WI38 (cell line): ENCODE measurements around the gene AFG3L2.

Experiments used
- H3K4me3 ChIP-seq: 2 replicates; pipeline ENCODE4 v1.5.1; 2011; ENCODE audit warnings: low read depth, mild to moderate bottlenecking, control low read depth, low read length
- TF ChIP-seq, protein P1 (sequence below): IDR thresholded peaks from 2 replicates; pipeline ENCODE4 v1.5.1; 2012; ENCODE audit warnings: low read depth, mild to moderate bottlenecking, control low read depth, low read length

Gene AFG3L2

DNA sequence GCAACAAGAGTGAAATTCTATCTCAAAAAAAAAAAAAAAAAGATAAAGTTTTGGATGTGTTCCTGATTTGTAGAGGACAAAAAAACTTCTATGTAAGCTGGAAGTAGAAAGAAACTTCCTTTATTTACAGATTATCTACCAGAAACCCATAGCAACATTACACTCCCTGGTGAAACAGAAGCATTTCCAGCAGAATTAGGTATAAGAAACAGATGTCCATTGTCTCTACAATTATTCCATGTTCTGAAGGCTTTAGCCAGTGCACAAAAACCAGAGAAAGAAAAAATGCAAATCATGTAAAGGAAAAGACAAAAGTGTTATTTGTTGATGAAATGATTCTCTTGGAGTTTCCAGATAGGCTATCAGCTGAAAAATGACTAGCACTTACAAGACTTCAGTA, 64.1 kb downstream of the AFG3L2 start:
- TF ChIP-seq, protein P1, sequence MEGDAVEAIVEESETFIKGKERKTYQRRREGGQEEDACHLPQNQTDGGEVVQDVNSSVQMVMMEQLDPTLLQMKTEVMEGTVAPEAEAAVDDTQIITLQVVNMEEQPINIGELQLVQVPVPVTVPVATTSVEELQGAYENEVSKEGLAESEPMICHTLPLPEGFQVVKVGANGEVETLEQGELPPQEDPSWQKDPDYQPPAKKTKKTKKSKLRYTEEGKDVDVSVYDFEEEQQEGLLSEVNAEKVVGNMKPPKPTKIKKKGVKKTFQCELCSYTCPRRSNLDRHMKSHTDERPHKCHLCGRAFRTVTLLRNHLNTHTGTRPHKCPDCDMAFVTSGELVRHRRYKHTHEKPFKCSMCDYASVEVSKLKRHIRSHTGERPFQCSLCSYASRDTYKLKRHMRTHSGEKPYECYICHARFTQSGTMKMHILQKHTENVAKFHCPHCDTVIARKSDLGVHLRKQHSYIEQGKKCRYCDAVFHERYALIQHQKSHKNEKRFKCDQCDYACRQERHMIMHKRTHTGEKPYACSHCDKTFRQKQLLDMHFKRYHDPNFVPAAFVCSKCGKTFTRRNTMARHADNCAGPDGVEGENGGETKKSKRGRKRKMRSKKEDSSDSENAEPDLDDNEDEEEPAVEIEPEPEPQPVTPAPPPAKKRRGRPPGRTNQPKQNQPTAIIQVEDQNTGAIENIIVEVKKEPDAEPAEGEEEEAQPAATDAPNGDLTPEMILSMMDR: no peak
- H3K4me3 ChIP-seq: no peak overlapping the region

DNA sequence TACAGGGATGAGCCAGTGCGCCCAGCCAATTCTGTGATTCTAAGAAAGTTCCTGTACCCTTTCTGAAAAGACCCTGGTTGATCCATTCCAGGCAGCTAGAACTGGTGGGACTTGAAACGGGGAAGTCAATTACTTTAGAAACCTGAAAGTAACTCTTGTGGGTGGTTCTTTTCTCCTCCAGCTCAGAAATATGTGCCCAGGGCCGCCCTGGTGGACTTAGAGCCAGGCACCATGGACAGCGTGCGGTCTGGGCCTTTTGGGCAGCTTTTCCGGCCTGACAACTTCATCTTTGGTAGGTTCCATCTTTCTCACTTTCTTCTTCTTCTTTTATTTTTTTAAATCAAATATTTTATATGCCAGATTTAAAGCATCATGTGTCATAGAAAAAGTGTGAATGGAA, 66.3 kb downstream of the AFG3L2 start:
- TF ChIP-seq, protein P1: no peak
- peak overlapping the region; percentile 34 for H3K4me3 ChIP-seq

DNA sequence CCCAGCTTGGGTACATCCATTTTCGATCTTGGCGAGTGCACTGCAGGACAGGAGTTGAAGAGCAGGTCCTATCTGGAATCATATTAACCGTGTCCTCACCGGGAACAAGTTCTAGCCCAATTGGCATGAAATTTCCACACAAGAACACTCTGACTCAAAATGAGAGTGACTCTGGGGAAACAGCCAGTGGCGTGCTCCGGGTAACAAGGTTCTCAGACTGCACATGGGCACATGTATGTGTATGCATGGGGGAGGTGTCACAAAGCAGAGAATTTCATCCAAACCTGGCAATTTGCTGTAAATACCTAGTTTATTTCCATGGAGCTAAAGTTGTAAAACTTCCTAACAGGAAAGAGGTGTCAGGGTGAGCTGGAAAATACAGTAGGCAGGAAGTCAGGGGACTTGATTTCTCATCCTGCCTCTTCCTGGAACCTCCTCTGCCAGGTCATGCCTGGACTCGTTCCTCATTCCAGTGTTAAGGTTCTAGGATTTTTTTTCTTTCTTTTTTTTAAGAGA, 67.3 kb downstream of the AFG3L2 start:
- TF ChIP-seq, protein P1: no peak
- H3K4me3 ChIP-seq: peak overlapping the region; percentile 90

DNA sequence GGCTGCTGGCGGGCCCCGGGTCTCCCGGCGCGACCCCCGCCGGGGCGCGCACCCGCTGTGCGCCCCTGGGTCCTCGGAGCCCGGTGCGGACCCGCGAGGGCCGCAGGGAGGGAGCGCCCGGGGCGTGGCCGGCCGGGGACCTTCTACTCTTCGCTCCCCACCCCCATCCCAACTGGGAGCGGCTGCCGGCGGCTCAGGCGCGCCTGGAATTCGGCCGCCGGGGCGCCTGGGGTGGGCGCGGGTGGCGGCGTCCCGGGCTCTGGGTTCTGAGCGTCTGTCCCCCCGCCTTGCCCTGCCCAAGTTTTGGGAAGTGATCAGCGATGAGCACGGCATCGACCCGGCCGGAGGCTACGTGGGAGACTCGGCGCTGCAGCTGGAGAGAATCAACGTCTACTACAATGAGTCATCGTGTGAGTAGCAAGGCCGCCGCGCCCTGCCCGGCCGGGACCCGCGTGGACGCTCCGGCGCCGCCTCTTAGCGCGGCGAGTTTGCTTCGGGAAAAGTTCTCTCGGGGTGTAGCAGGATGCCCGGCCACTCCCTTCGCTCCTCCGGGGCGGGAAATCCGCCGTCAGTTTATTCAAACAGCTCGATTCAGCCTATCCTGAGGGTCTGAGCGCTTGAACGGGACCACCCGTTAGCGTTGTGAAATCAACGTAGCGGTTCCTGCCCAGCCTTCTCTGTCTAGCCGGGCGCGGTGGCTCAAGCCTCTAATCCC, 68.5 kb downstream of the AFG3L2 start:
- TF ChIP-seq, protein P1: no peak
- H3K4me3 ChIP-seq: peak overlapping the region; percentile 90

DNA sequence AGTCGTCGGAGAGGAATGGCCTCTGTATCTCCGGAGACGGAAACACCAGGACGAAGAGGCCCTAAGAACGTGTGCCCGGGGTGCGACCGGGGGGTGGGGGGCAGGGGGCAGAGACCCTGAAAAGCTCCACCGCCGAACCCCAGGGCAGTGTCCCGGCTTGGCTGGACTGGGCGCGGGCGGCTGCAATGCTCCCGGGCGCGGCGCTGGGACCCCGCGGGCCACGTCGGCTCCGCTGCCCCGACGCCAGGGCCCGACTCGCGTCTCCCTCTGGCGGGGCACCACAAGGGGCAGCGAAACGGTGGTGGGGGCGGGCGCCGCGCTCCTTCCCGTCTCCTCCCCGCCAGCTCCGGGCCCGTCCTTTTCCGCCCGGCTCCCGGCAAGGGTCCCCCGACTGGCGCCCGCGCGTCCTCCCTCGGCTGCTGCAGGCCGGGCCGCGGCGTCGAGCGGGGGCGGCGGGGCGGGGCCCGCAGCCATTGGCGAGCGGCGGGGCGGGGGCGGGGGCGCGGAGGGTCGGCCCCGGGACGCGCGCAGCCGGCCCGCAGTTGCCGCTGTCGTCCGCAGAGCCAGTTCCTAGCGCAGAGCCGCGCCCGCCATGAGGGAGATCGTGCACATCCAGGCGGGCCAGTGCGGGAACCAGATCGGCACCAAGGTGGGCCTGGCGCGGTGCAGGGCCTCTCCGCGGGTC, 69.2 kb downstream of the AFG3L2 start, which contains the start of gene TUBB6:
Gene TUBB6 (plus strand): TSS at position 541 of the 685 bp plus-strand sequence. CDS start 52 bp downstream, at position 593.
- H3K4me3 ChIP-seq: peak within 1 kb of the TSS; percentile 90
- TF ChIP-seq, protein P1: peak; percentile 9; the same call in 1 of the 2 replicates

DNA sequence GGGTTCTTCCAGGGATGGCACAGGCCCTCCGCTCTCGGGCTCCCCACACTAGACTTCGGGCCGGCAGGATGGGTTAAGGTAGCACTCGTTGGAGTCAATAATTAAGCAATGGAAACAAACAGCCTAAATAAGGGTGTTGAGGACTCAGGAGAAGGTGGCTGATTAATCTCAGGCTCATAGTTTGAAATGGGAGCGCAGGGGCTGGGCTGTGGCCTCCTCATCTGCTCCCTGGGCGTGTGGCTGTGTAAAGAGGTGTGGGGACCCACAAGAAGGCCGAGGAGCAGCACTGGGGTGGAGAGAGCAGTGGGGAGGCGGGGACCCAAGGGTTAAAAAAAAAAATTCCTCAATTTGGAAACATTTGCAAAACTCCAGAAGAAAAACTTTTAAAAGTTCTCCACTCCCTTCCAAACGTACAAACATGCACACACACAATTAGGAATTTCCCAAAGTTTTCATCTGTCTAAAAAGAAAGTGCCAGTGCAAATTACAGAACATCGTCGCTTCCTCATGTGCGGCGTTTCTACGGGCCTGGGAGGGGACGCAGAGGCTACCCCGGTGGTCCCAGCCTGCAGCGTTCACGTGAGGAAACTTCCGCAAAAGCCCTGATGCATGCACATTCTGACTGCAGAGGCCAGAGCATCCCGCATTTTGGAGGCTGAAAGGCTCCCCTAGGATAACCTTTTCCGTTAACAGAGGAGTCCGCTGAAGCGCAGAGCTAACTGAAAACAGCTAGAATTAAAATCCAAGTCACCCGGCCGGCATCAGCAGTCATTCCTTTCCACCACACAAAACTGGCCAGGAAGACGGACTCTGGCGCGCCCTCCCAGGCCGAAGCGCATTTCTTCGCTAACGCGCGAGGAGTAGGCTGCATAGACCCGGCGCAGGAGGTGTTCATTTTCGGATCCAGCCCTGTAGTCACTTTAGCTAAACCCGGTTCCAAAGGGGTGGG, 70.0 kb downstream of the AFG3L2 start:
- peak overlapping the region; percentile 90 for H3K4me3 ChIP-seq
- TF ChIP-seq, protein P1: no peak
